Activated CD8-positive, alpha-beta memory T cell treated with anti-CD3 and anti-CD28 coated beads, Interleukin-2, amount 10 ng/mL, durations not matched to agents 7 days and 5 days (primary cell): ENCODE measurements around the gene GPC1. TPM values are rescaled to one million over a fixed set of nuclear protein-coding genes. Genes with fewer than 3 reads are reported as not detected.

ENCODE experiments used
- ATAC-seq: fragments of 150-1000 bp; cut with Tn5 transposase; one replicate; pipeline ENCODE4 v1.10.0; 2021; ENCODE audit warnings: moderate library complexity
- CTCF ChIA-PET: fragments of 350-600 bp; sonication (Branson Sonifier 250); formaldehyde crosslinking; loops from one replicate; lab custom pipeline; 2021; ENCODE audit warnings: antibody characterized with exemption; lab: Charles Lee
- DNase-seq: peaks from one replicate; pipeline ENCODE4 v3.0.0-alpha.2; 2020
- H3K27ac Mint-ChIP-seq: one replicate; pipeline ENCODE4 v1.8.0; 2021; ENCODE audit warnings: mild to moderate bottlenecking, mixed read lengths
- H3K27me3 Mint-ChIP-seq: one replicate; pipeline ENCODE4 v1.8.0; 2021; ENCODE audit warnings: mixed read lengths
- H3K36me3 Mint-ChIP-seq: one replicate; pipeline ENCODE4 v1.8.0; 2021; ENCODE audit warnings: mild to moderate bottlenecking, mixed read lengths
- H3K4me1 Mint-ChIP-seq: one replicate; pipeline ENCODE4 v1.8.0; 2021; ENCODE audit warnings: mixed read lengths
- H3K4me3 Mint-ChIP-seq: one replicate; pipeline ENCODE4 v1.8.0; 2021; ENCODE audit warnings: mild to moderate bottlenecking, moderate library complexity, mixed read lengths
- H3K9me3 Mint-ChIP-seq: one replicate; pipeline ENCODE4 v1.8.0; 2022; ENCODE audit warnings: low read depth, mixed read lengths
- total RNA-seq, 2 experiments: library from RNA; stranded (reverse); gene quantifications; one replicate each; pipeline ENCODE4 v1.2.3, GENCODE V29; 2021

GPC1 gene
- total RNA-seq, 2 experiments from 2014 or later: 3.2 to 4.5 TPM

- Mint-ChIP-seq H3K9me3 (no peaks in the 10 kb centered on the region), H3K4me3 (peak overlapping the region; percentile 69), H3K27ac (peak overlapping the region; percentile 72), H3K4me1 (peaks cover 5% of the 10 kb centered on the region), H3K27me3 (peaks cover 16% of the 10 kb centered on the region), H3K36me3 (no peaks in the 10 kb centered on the region)
- ATAC-seq (peak; percentile 86), DNase-seq (peak; percentile 94)
- CTCF ChIA-PET: interaction anchor here (2.1 kb wide), 1 partner anchor 202 kb away, joined by 12 read pairs; no protein-coding TSS in a partner anchor
These were observed 571 bp upstream of the GPC1 start for GRCh38 chr2:240434728-240435456.

DNA sequence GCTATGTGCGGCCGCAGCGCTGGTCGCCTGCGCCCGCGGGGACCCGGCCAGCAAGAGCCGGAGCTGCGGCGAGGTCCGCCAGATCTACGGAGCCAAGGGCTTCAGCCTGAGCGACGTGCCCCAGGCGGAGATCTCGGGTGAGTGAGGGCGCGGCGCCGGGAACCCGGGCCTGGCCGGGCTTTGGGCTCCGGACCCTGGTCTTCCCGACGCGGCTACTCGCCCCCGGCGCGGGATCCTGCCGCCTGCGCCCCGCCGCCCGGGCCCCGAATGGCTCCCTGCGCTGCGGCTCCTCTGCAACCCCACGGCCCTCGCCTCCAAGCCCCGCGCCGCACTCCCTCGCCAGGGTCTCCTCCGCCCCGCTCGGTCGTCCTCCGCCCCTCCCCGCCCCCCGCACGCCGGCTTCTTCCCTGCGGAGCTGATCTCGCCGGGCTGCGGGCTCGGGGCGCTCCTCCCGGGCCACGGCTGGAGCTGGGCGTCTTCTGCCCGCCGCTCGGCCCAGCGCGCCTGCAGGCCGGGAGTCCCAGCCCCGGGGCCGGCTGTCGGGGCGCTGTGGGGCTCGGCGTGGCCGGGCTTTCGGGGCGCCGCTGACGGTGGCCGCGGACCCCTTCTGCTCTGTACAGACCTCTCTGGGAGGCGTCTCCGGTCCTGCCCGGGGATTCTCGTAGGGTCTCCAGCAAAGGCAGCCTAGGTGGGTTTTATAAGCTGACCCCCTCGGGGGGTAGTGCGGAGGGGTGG is 652 bp downstream of the GPC1 start:
- CTCF ChIA-PET: interaction anchor here (0.9 to 2.1 kb wide), 2 partner anchors 203 to 292 kb away, joined by 4 to 12 read pairs; no protein-coding TSS in a partner anchor
- Mint-ChIP-seq H3K27me3 (peaks cover 16% of the 10 kb centered on the region), H3K4me1 (peaks cover 5% of the 10 kb centered on the region), H3K36me3 (no peaks in the 10 kb centered on the region), H3K27ac (no peak overlapping the region), H3K9me3 (no peaks in the 10 kb centered on the region), H3K4me3 (no peak overlapping the region)
- ATAC-seq (peak; percentile 2), DNase-seq (no peak)

- H3K4me3 Mint-ChIP-seq: no peak overlapping the region
- CTCF ChIA-PET: interaction anchor here (0.9 to 2.1 kb wide), 2 partner anchors 204 to 293 kb away, joined by 4 to 12 read pairs; no protein-coding TSS in a partner anchor
- no peaks in the 10 kb centered on the region for H3K36me3 Mint-ChIP-seq
- H3K27ac Mint-ChIP-seq: no peak overlapping the region
- H3K9me3 Mint-ChIP-seq: no peaks in the 10 kb centered on the region
- peaks cover 5% of the 10 kb centered on the region for H3K4me1 Mint-ChIP-seq
- no peak for ATAC-seq
- DNase-seq: no peak
- peaks cover 16% of the 10 kb centered on the region for H3K27me3 Mint-ChIP-seq
These were observed 1.5 kb downstream of the GPC1 start for GRCh38 chr2:240436683-240437550.

DNA sequence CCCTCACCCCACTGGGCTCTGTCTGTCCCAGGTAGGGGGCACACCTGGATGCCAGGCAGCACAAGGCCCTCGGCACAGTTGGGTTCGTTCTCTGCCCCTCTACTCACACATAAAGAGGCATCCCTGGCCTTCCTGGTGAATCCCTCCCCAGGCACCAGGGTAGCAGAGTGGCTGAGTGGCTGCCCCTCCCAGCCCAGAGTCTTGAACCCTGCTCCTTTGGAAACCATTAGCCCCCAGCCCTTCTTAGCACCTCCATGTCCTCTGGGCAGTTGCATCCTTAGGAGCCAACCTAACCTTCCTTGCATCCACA is 2.0 kb downstream of the GPC1 start:
- no peak for ATAC-seq
- Mint-ChIP-seq H3K27ac (no peak overlapping the region), H3K27me3 (peaks cover 16% of the 10 kb centered on the region), H3K4me3 (no peak overlapping the region), H3K36me3 (no peaks in the 10 kb centered on the region), H3K4me1 (peaks cover 5% of the 10 kb centered on the region), H3K9me3 (no peaks in the 10 kb centered on the region)
- CTCF ChIA-PET: no interaction called here
- DNase-seq: no peak

DNA sequence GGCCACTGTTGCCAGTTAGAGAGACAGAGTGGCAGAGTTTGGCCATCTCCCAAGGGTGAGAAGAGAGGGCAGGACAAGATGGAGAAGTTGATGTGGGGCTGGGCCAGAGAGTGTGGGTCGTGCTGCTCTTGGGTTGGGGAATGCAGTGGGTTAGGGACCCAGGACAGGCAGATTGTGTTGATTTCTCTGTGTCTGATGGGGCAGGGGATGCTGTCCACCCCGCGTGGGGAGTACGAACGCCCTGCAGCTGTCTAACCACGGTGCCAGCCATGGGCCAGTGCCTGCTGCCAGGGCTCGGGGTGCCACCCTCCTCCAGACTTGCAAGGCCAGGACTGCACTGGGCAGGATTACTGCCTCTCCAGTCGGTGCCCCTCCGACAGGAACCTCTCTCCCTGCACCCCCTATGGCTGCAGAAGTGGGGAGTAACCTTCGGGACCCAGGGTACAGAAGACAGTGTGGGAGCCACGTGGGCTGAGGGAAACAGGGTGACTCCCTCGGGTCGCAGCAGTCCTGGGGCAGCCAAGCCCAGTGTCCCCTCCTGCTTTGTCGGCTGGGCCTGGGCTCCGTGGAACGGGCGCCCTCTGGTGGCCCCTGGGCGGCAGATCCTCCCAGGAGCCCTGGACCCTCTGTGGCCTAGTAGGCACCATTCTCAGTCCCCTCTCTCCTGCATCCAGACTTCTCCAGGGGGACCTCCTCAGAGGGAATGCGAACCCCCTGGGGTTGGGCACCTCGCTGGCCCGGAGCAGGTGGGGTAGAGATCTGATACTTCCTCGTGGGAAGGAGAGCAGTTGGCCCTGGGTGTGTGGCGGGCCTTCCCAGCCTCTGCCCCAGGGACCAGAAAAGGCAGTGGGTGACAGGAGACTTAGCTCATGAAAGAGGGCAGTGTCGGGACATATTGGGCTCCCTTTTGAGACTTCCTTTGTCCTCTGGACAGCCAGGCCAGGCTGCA is 2.7 kb downstream of the GPC1 start:
- peaks cover 5% of the 10 kb centered on the region for H3K4me1 Mint-ChIP-seq
- no peaks in the 10 kb centered on the region for H3K36me3 Mint-ChIP-seq
- peak; percentile 70 for DNase-seq
- H3K27me3 Mint-ChIP-seq: peaks cover 16% of the 10 kb centered on the region
- H3K9me3 Mint-ChIP-seq: no peaks in the 10 kb centered on the region
- peak; percentile 20 for ATAC-seq
- no peak overlapping the region for H3K27ac Mint-ChIP-seq
- H3K4me3 Mint-ChIP-seq: no peak overlapping the region
- CTCF ChIA-PET: interaction anchor here (0.6 to 1.1 kb wide), 5 partner anchors 10 to 217 kb away, joined by 3 to 4 read pairs (median 3); no protein-coding TSS in a partner anchor

DNA sequence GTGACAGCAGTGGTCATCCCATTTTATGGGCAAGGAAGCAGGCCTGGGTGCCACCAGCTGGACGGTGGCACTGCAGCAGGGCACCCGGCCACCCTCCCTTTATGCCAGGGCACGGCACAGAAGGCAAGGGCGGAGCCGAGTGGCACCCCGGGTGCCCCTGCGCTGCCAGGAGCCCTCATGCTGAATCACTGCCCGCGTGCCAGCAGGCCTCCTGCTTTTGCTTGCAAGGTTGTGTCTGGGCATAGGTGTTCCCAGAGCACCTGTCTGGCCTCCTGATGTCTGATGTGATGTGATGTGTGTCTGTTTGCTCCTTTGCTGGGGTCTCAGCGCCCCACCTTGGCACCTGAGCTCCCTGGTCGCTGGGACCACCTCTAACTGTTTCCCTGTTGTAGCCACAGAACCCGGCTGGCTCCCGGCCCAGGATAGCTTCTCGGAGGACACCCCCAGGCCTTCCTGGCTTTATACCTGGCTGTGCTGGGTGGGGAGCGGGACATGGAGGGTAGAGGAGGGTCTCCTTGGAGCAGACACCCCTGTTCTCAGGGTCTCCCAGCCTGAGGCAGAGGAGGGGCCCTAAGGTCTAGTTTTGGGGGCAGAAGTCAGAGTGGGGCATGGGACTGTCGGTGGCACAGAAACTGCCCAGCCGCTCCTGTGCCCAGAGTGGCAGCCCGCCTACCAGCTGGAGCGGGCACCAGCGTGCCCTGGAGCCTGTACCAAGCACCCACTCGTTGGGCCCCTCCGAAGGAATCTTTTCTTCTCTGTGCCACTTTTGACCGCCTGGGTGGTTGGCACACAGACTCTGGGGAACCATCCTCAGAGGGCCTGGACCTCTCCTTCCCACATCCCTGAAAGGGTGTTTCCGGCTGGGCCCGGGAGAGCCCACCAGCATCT is 3.6 kb downstream of the GPC1 start:
- Mint-ChIP-seq H3K27me3 (peaks cover 16% of the 10 kb centered on the region), H3K4me3 (no peak overlapping the region), H3K4me1 (peaks cover 5% of the 10 kb centered on the region), H3K27ac (no peak overlapping the region), H3K36me3 (no peaks in the 10 kb centered on the region), H3K9me3 (no peaks in the 10 kb centered on the region)
- DNase-seq: no peak
- CTCF ChIA-PET: interaction anchor here (1.0 to 1.1 kb wide), 5 partner anchors 11 to 378 kb away, joined by 3 to 4 read pairs (median 3); no protein-coding TSS in a partner anchor
- no peak for ATAC-seq

- no peak overlapping the region for H3K4me3 Mint-ChIP-seq
- no peak overlapping the region for H3K27ac Mint-ChIP-seq
- no peaks in the 10 kb centered on the region for H3K36me3 Mint-ChIP-seq
- CTCF ChIA-PET: interaction anchor here (1.0 kb wide), 2 partner anchors 10 to 379 kb away, joined by 3 read pairs; no protein-coding TSS in a partner anchor
- DNase-seq (no peak), ATAC-seq (no peak)
- peaks cover 16% of the 10 kb centered on the region for H3K27me3 Mint-ChIP-seq
- no peaks in the 10 kb centered on the region for H3K9me3 Mint-ChIP-seq
- H3K4me1 Mint-ChIP-seq: peaks cover 3% of the 10 kb centered on the region
These were observed 4.3 kb downstream of the GPC1 start for GRCh38 chr2:240439698-240440151.

GRCh38 chr2:240440251-240440650 is 4.8 kb downstream of the GPC1 start:
- H3K27me3 Mint-ChIP-seq: peaks cover 16% of the 10 kb centered on the region
- no peaks in the 10 kb centered on the region for H3K36me3 Mint-ChIP-seq
- no peaks in the 10 kb centered on the region for H3K9me3 Mint-ChIP-seq
- H3K27ac Mint-ChIP-seq: no peak overlapping the region
- CTCF ChIA-PET: no interaction called here
- DNase-seq: no peak
- no peak for ATAC-seq
- H3K4me1 Mint-ChIP-seq: peaks cover 2% of the 10 kb centered on the region
- H3K4me3 Mint-ChIP-seq: no peak overlapping the region

- Mint-ChIP-seq H3K27ac (no peak overlapping the region), H3K27me3 (peaks cover 16% of the 10 kb centered on the region), H3K4me3 (no peak overlapping the region), H3K4me1 (peaks cover 2% of the 10 kb centered on the region), H3K9me3 (no peaks in the 10 kb centered on the region), H3K36me3 (no peaks in the 10 kb centered on the region)
- no peak for DNase-seq
- CTCF ChIA-PET: no interaction called here
- ATAC-seq: no peak
These were observed 5.3 kb downstream of the GPC1 start for GRCh38 chr2:240440704-240441320.

DNA sequence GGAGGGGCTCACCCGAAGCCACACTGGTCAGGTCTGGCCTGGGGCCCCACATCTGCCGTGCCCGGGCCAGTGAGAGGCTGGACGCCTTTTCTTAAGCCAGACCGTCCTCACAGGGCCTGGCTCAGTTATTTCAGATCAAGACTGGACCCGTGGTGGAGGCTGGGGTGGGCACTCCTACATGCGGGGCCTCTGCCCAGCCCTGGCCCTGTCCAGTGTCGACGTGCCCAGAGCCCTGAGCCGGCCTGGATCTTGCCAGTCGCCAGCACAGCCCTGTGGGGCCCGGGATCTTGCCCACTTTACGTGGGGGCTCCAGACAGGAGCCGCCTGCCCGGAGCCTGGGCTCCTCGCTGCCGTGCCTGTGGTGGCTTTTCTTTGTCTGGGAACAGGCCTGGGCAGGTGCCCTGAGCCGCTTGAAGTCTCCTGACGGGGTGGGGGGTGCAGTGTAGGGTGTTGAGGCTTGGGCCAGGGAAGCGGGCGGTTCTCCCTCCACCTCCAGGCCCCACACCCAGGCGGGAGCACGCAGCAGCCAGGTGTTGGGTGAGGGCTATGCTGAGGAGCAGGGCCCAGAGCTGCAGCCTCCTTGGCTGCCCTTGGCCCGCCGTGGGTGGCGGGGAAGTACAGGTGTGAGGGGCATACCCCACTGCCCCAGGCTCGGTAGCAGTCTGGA is 6.0 kb downstream of the GPC1 start:
- peaks cover 16% of the 10 kb centered on the region for H3K27me3 Mint-ChIP-seq
- H3K4me3 Mint-ChIP-seq: no peak overlapping the region
- DNase-seq (no peak), ATAC-seq (no peak)
- H3K9me3 Mint-ChIP-seq: no peaks in the 10 kb centered on the region
- no peaks in the 10 kb centered on the region for H3K36me3 Mint-ChIP-seq
- CTCF ChIA-PET: no interaction called here
- no peak overlapping the region for H3K27ac Mint-ChIP-seq
- peaks cover 2% of the 10 kb centered on the region for H3K4me1 Mint-ChIP-seq

DNA sequence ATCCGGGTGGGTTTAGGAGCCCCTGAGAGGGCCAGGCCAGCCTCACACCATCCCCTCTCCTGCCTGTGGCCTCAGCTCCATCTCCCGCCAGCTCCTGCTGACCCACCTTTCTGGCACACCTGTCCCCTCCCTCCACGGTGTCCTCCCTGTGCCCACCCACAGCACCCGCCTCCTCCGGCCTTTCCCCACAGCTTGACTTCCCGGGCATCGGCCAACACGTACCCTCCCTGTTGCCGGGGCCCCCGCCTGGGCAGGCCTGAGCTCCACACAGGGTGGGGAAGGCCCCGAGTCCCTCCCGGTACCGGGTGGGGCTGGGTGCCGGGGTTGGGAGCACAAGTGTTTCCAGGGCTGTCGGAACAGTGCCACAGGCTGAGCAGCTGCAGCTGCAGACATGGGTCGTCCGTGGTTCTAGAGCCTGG is 6.5 kb downstream of the GPC1 start:
- no peak overlapping the region for H3K4me3 Mint-ChIP-seq
- no peak for ATAC-seq
- H3K27ac Mint-ChIP-seq: no peak overlapping the region
- H3K9me3 Mint-ChIP-seq: no peaks in the 10 kb centered on the region
- DNase-seq: no peak
- H3K27me3 Mint-ChIP-seq: peaks cover 12% of the 10 kb centered on the region
- CTCF ChIA-PET: no interaction called here
- no peaks in the 10 kb centered on the region for H3K36me3 Mint-ChIP-seq
- no peaks in the 10 kb centered on the region for H3K4me1 Mint-ChIP-seq
